ACC112 (cell line): ENCODE results near the gene GORAB.
A peak's percentile ranks its signal among the peaks of the same experiment; 100 is the strongest.

Experiments
- H2AFZ ChIP-seq: fragments of 200-600 bp; sonication (generic); one replicate; pipeline ENCODE4 v1.6.0; 2017; ENCODE audit warnings: antibody characterized with exemption, low read length; ENCODE audit not compliant: unreplicated experiment
- H3K27ac ChIP-seq: fragments of 200-600 bp; sonication (generic); 2 replicates; pipeline ENCODE4 v1.5.1; 2014; ENCODE audit warnings: low read depth, mild to moderate bottlenecking, antibody characterized with exemption, low read length, moderate library complexity
- H3K27me3 ChIP-seq: fragments of 200-600 bp; sonication (generic); 2 replicates; pipeline ENCODE4 v1.6.1; 2014; ENCODE audit warnings: mild to moderate bottlenecking, antibody characterized with exemption, low read length, moderate library complexity, mixed read lengths; ENCODE audit not compliant: insufficient read depth
- H3K36me3 ChIP-seq: fragments of 200-600 bp; sonication (generic); 2 replicates; pipeline ENCODE4 v1.6.1; 2016; ENCODE audit warnings: mild to moderate bottlenecking, antibody characterized with exemption, low read length, moderate library complexity, mixed read lengths; ENCODE audit not compliant: insufficient read depth
- H3K4me1 ChIP-seq: fragments of 200-600 bp; sonication (generic); one replicate; pipeline ENCODE4 v1.6.1; 2016; ENCODE audit warnings: low read length, mixed read lengths; ENCODE audit not compliant: insufficient read depth, unreplicated experiment, control insufficient read depth
- H3K4me3 ChIP-seq: fragments of 200-600 bp; sonication (generic); 2 replicates; pipeline ENCODE4 v1.5.1; 2014; ENCODE audit warnings: mild to moderate bottlenecking, low read depth, low read length
- H3K79me2 ChIP-seq: fragments of 200-600 bp; sonication (generic); one replicate; pipeline ENCODE4 v1.6.0; 2016; ENCODE audit warnings: low read length; ENCODE audit not compliant: control insufficient read depth, unreplicated experiment, insufficient read depth

Gene GORAB

GRCh38 chr1:170562646-170563338, 30.8 kb downstream of the GORAB start:
- Histone ChIP-seq H3K27me3 (no peaks in the 10 kb centered on the region), H3K4me1 (peaks cover 38% of the 10 kb centered on the region), H2AFZ (peak overlapping the region; percentile 92), H3K79me2 (no peaks in the 10 kb centered on the region), H3K27ac (peak overlapping the region; percentile 91), H3K36me3 (0 out of 2 replicates have a peak, but pooled peaks cover 2% of the 10 kb centered on the region), H3K4me3 (peak overlapping the region; percentile 46)

- Histone ChIP-seq H3K27ac (no peak overlapping the region), H3K79me2 (no peaks in the 10 kb centered on the region), H3K36me3 (no peaks in the 10 kb centered on the region), H3K4me1 (peaks cover 36% of the 10 kb centered on the region), H2AFZ (no peak overlapping the region), H3K27me3 (no peaks in the 10 kb centered on the region), H3K4me3 (no peak overlapping the region)
These were observed 35.2 kb downstream of the GORAB start for GRCh38 chr1:170567214-170567613.

GRCh38 chr1:170568197-170568596, 36.2 kb downstream of the GORAB start:
- Histone ChIP-seq H3K79me2 (no peaks in the 10 kb centered on the region), H3K27ac (no peak overlapping the region), H3K27me3 (no peaks in the 10 kb centered on the region), H3K36me3 (no peaks in the 10 kb centered on the region), H2AFZ (no peak overlapping the region), H3K4me1 (peaks cover 27% of the 10 kb centered on the region), H3K4me3 (no peak overlapping the region)

GRCh38 chr1:170576980-170577379, 45.0 kb downstream of the GORAB start:
- H3K36me3 ChIP-seq: no peaks in the 10 kb centered on the region
- H3K27ac ChIP-seq: no peak overlapping the region
- H2AFZ ChIP-seq: no peak overlapping the region
- no peak overlapping the region for H3K4me3 ChIP-seq
- H3K27me3 ChIP-seq: no peaks in the 10 kb centered on the region
- no peaks in the 10 kb centered on the region for H3K79me2 ChIP-seq
- peaks cover 8% of the 10 kb centered on the region for H3K4me1 ChIP-seq

- Histone ChIP-seq H2AFZ (no peak overlapping the region), H3K36me3 (no peaks in the 10 kb centered on the region), H3K79me2 (no peaks in the 10 kb centered on the region), H3K4me1 (peaks cover 8% of the 10 kb centered on the region), H3K4me3 (no peak overlapping the region), H3K27me3 (no peaks in the 10 kb centered on the region), H3K27ac (no peak overlapping the region)
These were observed 46.4 kb downstream of the GORAB start for GRCh38 chr1:170578359-170578758.

- no peak overlapping the region for H2AFZ ChIP-seq
- H3K27ac ChIP-seq: no peak overlapping the region
- H3K79me2 ChIP-seq: no peaks in the 10 kb centered on the region
These were observed 48.9 kb downstream of the GORAB start for GRCh38 chr1:170580636-170581440.

GRCh38 chr1:170583186-170583585, 51.2 kb downstream of the GORAB start:
- peaks cover 23% of the 10 kb centered on the region for H3K4me1 ChIP-seq
- no peak overlapping the region for H2AFZ ChIP-seq

More at GRCh38 chr1:170580636-170581440, 48.9 kb downstream of the GORAB start:
- Histone ChIP-seq H3K4me1 (peaks cover 8% of the 10 kb centered on the region), H3K27me3 (no peaks in the 10 kb centered on the region), H3K36me3 (no peaks in the 10 kb centered on the region), H3K4me3 (no peak overlapping the region)

GRCh38 chr1:170586321-170587252, 54.6 kb downstream of the GORAB start:
- Histone ChIP-seq H3K27me3 (no peaks in the 10 kb centered on the region), H3K79me2 (no peaks in the 10 kb centered on the region), H3K27ac (peak overlapping the region; percentile 56), H3K4me3 (peak overlapping the region; percentile 76), H2AFZ (peak overlapping the region; percentile 80), H3K4me1 (peaks cover 34% of the 10 kb centered on the region), H3K36me3 (no peaks in the 10 kb centered on the region)

More at GRCh38 chr1:170583186-170583585, 51.2 kb downstream of the GORAB start:
- no peaks in the 10 kb centered on the region for H3K36me3 ChIP-seq
- no peak overlapping the region for H3K4me3 ChIP-seq
- H3K27me3 ChIP-seq: no peaks in the 10 kb centered on the region
- H3K27ac ChIP-seq: no peak overlapping the region
- no peaks in the 10 kb centered on the region for H3K79me2 ChIP-seq

- Histone ChIP-seq H3K27ac (peak overlapping the region; percentile 56), H3K4me3 (peak overlapping the region; percentile 76), H3K4me1 (peaks cover 41% of the 10 kb centered on the region), H3K79me2 (no peaks in the 10 kb centered on the region), H3K36me3 (no peaks in the 10 kb centered on the region), H2AFZ (peak overlapping the region; percentile 44), H3K27me3 (no peaks in the 10 kb centered on the region)
These were observed 55.3 kb downstream of the GORAB start for GRCh38 chr1:170587253-170587593.

GRCh38 chr1:170590921-170591705, 59.1 kb downstream of the GORAB start:
- Histone ChIP-seq H3K36me3 (no peaks in the 10 kb centered on the region), H3K4me1 (peaks cover 57% of the 10 kb centered on the region), H3K79me2 (no peaks in the 10 kb centered on the region), H3K27me3 (no peaks in the 10 kb centered on the region), H3K4me3 (peak overlapping the region; percentile 76), H3K27ac (peak overlapping the region; percentile 75), H2AFZ (peak overlapping the region; percentile 92)
